Activated CD4-positive, alpha-beta memory T cell treated with anti-CD3 and anti-CD28 coated beads, Interleukin-2, amount 10 ng/mL, durations not matched to agents 7 days and 5 days (primary cell): Measurements from ENCODE around the gene NYAP2. TPM values are rescaled to one million over a fixed set of nuclear protein-coding genes. Genes with fewer than 3 reads are reported as not detected.

Experiments
- CTCF ChIA-PET: fragments of 350-600 bp; sonication (Branson Sonifier 250); formaldehyde crosslinking; loops from one replicate; lab custom pipeline; 2021; ENCODE audit warnings: antibody characterized with exemption, inconsistent platforms; lab: Charles Lee
- POLR2A ChIA-PET: fragments of 350-600 bp; sonication (Branson Sonifier 250); formaldehyde crosslinking; loops from one replicate; lab custom pipeline; 2021; ENCODE audit warnings: antibody characterized with exemption; lab: Charles Lee
- DNase-seq: peaks from one replicate; pipeline ENCODE4 v3.0.0-alpha.2; 2020
- H3K27ac Mint-ChIP-seq: one replicate; pipeline ENCODE4 v1.8.0; 2021; ENCODE audit warnings: mild to moderate bottlenecking, mixed read lengths
- H3K27me3 Mint-ChIP-seq: one replicate; pipeline ENCODE4 v1.8.0; 2021; ENCODE audit warnings: mixed read lengths
- H3K36me3 Mint-ChIP-seq: one replicate; pipeline ENCODE4 v1.8.0; 2021; ENCODE audit warnings: low read depth, mixed read lengths
- H3K4me1 Mint-ChIP-seq: one replicate; pipeline ENCODE4 v1.8.0; 2021; ENCODE audit warnings: mixed read lengths
- H3K4me3 Mint-ChIP-seq: one replicate; pipeline ENCODE4 v1.8.0; 2021; ENCODE audit warnings: mild to moderate bottlenecking, mixed read lengths
- H3K9me3 Mint-ChIP-seq: one replicate; pipeline ENCODE4 v1.8.0; 2021; ENCODE audit warnings: mixed read lengths
- total RNA-seq, 2 experiments: library from RNA; stranded (reverse); gene quantifications; one replicate each; pipeline ENCODE4 v1.2.3, GENCODE V29; 2021

NYAP2 gene
- total RNA-seq, 2 experiments from 2014 or later, result not detected

- no peak overlapping the region for H3K4me3 Mint-ChIP-seq
- POLR2A ChIA-PET, result no interaction called here
- no peak for DNase-seq
- no peak overlapping the region for H3K27ac Mint-ChIP-seq
- peaks cover 3% of the 10 kb centered on the region for H3K27me3 Mint-ChIP-seq
- H3K4me1 Mint-ChIP-seq, result no peaks in the 10 kb centered on the region
- CTCF ChIA-PET, result no interaction called here
- no peaks in the 10 kb centered on the region for H3K9me3 Mint-ChIP-seq
- H3K36me3 Mint-ChIP-seq, result no peaks in the 10 kb centered on the region
These were observed 103.5 kb downstream of the NYAP2 start for GRCh38 chr2:225502971-225503370.

DNA sequence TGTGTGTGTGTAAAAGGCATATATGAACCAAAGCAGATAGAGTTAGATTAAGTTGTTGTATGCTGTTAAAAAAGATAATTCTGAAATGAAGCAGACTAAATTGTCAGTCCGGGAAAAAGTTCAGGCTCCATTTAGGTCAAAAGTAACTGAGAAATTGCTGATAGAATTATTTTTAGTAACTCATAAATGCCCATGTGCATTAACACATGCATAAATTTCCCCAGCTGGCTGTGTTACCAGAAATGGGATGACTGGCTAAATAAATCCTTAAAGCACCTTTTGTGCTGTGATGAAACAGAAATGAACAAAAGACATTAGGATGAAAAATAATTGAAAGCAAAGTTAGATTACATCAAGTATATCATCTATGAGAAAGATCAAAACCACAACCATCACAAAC is 111.3 kb downstream of the NYAP2 start:
- CTCF ChIA-PET, result no interaction called here

DNA sequence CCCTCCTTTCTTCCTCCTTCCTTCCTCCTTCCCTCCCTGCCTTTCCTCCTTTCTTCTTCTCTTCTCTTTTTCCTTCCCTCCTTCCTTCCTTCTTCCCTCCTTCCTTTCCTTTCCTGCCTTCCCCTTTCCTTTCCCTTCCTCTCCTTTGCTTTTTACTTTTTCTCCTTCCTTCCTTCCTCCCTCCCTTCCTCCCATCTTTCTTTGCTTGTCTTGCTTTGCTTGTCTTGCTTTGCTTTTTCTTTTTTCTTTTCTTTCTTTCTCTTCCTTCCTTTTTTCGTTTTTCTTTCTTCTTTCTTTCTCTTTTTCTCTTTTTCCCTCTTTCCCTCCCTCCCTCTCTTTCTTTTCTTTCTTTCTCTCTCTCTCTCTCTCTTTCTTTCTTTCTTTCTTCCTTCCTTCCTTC is 113.0 kb downstream of the NYAP2 start:
- H3K4me3 Mint-ChIP-seq, result no peak overlapping the region
- POLR2A ChIA-PET, result no interaction called here

More for the DNA sequence above, 111.3 kb downstream of the NYAP2 start:
- Mint-ChIP-seq H3K4me3 (no peak overlapping the region), H3K9me3 (no peaks in the 10 kb centered on the region), H3K36me3 (no peaks in the 10 kb centered on the region), H3K27me3 (no peaks in the 10 kb centered on the region), H3K27ac (no peak overlapping the region), H3K4me1 (no peaks in the 10 kb centered on the region)
- POLR2A ChIA-PET, result no interaction called here
- no peak for DNase-seq

DNA sequence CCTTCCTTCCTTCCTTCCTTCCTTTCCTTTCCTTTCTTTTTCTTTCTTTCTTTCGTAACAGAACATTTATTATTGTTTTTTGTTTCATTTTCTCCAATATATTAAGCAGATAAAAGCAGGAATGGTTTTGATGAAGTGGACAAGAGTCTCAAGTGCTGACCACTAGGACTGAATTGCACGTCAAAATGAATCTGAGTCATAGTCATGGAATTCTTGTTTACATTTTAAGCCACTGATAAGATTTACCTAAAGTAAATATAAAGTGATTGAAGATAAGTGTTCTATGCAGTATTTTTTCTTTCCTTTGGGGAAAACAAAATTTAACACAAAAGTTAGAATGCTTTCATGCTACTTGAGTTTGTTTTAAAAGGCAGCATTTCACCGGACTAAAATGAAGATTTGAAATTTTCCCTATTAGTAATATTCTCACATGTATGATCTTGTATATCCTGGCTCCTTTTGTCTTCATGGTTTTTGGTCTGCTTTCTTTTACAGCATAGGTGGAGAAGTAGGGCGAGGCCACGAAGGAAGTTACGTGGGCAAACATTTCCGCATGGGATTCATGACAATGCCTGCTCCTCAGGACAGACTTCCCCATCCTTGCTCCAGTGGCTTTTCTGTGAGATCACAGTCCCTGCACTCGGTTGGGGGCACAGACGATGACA is 113.5 kb downstream of the NYAP2 start:
- ChIA-PET POLR2A (no interaction called here), CTCF (no interaction called here)
- no peak overlapping the region for H3K27ac Mint-ChIP-seq

More for the DNA sequence above, 113.0 kb downstream of the NYAP2 start:
- no peaks in the 10 kb centered on the region for H3K36me3 Mint-ChIP-seq
- no peaks in the 10 kb centered on the region for H3K4me1 Mint-ChIP-seq
- no peaks in the 10 kb centered on the region for H3K9me3 Mint-ChIP-seq
- H3K27me3 Mint-ChIP-seq, result no peaks in the 10 kb centered on the region
- DNase-seq, result no peak
- CTCF ChIA-PET, result no interaction called here
- no peak overlapping the region for H3K27ac Mint-ChIP-seq

DNA sequence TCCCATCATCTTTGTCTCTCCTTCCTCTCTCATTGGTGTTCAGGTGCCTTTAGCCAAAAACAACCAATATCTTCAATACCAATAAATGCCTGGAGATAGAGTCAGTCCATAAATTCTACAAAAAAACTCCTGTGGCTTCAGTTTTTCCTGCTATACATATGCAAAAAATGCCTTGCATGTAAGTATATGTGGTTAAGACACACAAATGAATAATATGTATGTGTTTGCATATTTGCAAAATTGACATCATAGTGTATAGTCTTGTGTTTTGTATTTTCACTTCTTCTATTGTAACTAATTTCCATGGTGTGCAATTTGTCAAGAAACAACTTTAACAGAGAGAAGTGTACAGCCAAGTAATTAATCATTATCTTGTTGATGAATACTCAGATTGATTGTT is 115.5 kb downstream of the NYAP2 start:
- ChIA-PET CTCF (no interaction called here), POLR2A (no interaction called here)
- Mint-ChIP-seq H3K4me3 (no peak overlapping the region), H3K4me1 (no peaks in the 10 kb centered on the region), H3K27ac (no peak overlapping the region), H3K9me3 (no peaks in the 10 kb centered on the region), H3K36me3 (no peaks in the 10 kb centered on the region), H3K27me3 (no peaks in the 10 kb centered on the region)
- DNase-seq, result no peak

More for the DNA sequence above, 113.5 kb downstream of the NYAP2 start:
- Mint-ChIP-seq H3K27me3 (no peaks in the 10 kb centered on the region), H3K36me3 (no peaks in the 10 kb centered on the region), H3K4me3 (no peak overlapping the region), H3K4me1 (no peaks in the 10 kb centered on the region), H3K9me3 (no peaks in the 10 kb centered on the region)
- DNase-seq, result no peak

- ChIA-PET POLR2A (no interaction called here), CTCF (no interaction called here)
- Mint-ChIP-seq H3K4me3 (no peak overlapping the region), H3K4me1 (no peaks in the 10 kb centered on the region), H3K36me3 (no peaks in the 10 kb centered on the region), H3K27me3 (no peaks in the 10 kb centered on the region), H3K27ac (no peak overlapping the region), H3K9me3 (no peaks in the 10 kb centered on the region)
- no peak for DNase-seq
These were observed 127.4 kb downstream of the NYAP2 start for GRCh38 chr2:225526760-225527390.

- ChIA-PET POLR2A (no interaction called here), CTCF (no interaction called here)
- Mint-ChIP-seq H3K4me1 (no peaks in the 10 kb centered on the region), H3K27me3 (no peaks in the 10 kb centered on the region), H3K27ac (no peak overlapping the region), H3K9me3 (no peaks in the 10 kb centered on the region), H3K4me3 (no peak overlapping the region), H3K36me3 (no peaks in the 10 kb centered on the region)
- no peak for DNase-seq
These were observed 132.0 kb downstream of the NYAP2 start for GRCh38 chr2:225531559-225531958.

DNA sequence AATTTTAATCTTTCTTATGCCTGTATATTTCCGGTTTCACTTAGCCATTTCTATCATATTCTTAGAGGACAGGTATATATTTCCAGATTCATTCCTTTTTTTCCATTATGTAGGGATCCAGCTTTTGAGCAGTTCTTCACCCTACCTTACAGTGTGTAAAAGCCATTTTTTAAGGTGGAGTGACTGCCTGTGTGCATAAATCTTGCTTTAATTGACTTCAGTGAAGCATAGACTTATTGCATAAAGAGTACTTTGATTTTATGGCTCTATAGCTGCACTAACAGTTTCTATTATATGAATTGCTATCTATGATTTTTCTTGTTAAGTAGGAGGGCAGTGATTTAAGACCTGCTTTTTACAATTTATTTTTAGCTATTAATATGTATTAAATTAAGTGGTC is 132.6 kb downstream of the NYAP2 start:
- no peak overlapping the region for H3K27ac Mint-ChIP-seq
- H3K27me3 Mint-ChIP-seq, result no peaks in the 10 kb centered on the region
- H3K4me1 Mint-ChIP-seq, result no peaks in the 10 kb centered on the region
- no peak for DNase-seq
- CTCF ChIA-PET, result no interaction called here
- H3K4me3 Mint-ChIP-seq, result no peak overlapping the region
- POLR2A ChIA-PET, result no interaction called here
- no peaks in the 10 kb centered on the region for H3K36me3 Mint-ChIP-seq
- H3K9me3 Mint-ChIP-seq, result no peaks in the 10 kb centered on the region

GRCh38 chr2:225534037-225534436 is 134.5 kb downstream of the NYAP2 start:
- H3K27ac Mint-ChIP-seq, result no peak overlapping the region
- H3K36me3 Mint-ChIP-seq, result no peaks in the 10 kb centered on the region
- CTCF ChIA-PET, result no interaction called here
- DNase-seq, result no peak
- no peaks in the 10 kb centered on the region for H3K27me3 Mint-ChIP-seq
- H3K4me1 Mint-ChIP-seq, result no peaks in the 10 kb centered on the region
- no peaks in the 10 kb centered on the region for H3K9me3 Mint-ChIP-seq
- POLR2A ChIA-PET, result no interaction called here
- no peak overlapping the region for H3K4me3 Mint-ChIP-seq

- DNase-seq, result no peak
- no peaks in the 10 kb centered on the region for H3K27me3 Mint-ChIP-seq
- no peaks in the 10 kb centered on the region for H3K9me3 Mint-ChIP-seq
- H3K27ac Mint-ChIP-seq, result no peak overlapping the region
- POLR2A ChIA-PET, result no interaction called here
- CTCF ChIA-PET, result no interaction called here
- no peaks in the 10 kb centered on the region for H3K36me3 Mint-ChIP-seq
- no peak overlapping the region for H3K4me3 Mint-ChIP-seq
- H3K4me1 Mint-ChIP-seq, result no peaks in the 10 kb centered on the region
These were observed 135.2 kb downstream of the NYAP2 start for GRCh38 chr2:225534697-225535096.

GRCh38 chr2:225536036-225536435 is 136.5 kb downstream of the NYAP2 start:
- CTCF ChIA-PET, result no interaction called here
- Mint-ChIP-seq H3K36me3 (no peaks in the 10 kb centered on the region), H3K27me3 (no peaks in the 10 kb centered on the region), H3K27ac (no peak overlapping the region), H3K4me1 (no peaks in the 10 kb centered on the region), H3K4me3 (no peak overlapping the region), H3K9me3 (no peaks in the 10 kb centered on the region)
- POLR2A ChIA-PET, result no interaction called here
- no peak for DNase-seq

DNA sequence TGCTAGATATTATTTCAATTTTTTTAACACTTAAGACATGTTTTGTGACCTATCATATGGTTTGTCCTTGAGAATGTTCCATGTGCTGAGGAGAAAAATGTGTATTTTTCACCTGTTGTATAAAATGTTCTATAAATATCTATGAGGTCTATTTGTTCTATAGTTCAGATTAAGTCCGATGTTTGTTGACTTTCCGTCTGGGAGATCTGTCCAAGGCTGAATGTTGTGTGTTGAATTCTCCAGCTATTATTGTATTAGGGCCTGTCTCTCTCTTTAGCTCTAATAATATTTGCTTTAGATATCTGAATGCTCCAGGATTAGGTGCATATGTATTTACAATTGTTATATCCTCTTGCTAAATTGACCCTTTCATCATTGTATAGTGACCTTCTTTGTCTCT is 144.1 kb downstream of the NYAP2 start:
- CTCF ChIA-PET, result no interaction called here
- Mint-ChIP-seq H3K9me3 (no peaks in the 10 kb centered on the region), H3K27ac (no peak overlapping the region), H3K4me1 (no peaks in the 10 kb centered on the region), H3K4me3 (no peak overlapping the region), H3K36me3 (no peaks in the 10 kb centered on the region), H3K27me3 (no peaks in the 10 kb centered on the region)
- DNase-seq, result no peak
- POLR2A ChIA-PET, result no interaction called here

DNA sequence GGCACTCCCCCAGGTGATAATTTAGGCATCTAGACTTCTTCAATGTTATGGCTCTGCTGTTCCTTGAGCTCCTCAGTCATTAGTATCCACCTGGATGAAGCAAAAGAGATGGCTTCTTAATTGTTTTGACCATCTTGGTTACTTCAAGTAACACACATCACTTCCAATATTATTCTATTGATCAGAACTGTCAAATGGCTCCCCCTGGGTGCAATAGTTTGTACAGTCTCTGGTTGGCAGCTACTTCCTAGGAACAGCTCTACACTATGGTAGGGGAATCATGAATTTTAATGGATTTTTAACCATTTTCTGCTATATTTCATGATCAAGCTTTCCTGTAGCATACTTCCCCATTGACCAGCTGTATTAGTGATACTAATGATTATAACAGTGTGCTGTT is 157.0 kb downstream of the NYAP2 start:
- CTCF ChIA-PET, result interaction anchor here (0.9 to 1.3 kb wide), 2 partner anchors 273 kb away, joined by 3 read pairs; no protein-coding TSS in a partner anchor
- H3K27me3 Mint-ChIP-seq, result peaks cover 10% of the 10 kb centered on the region

More for the DNA sequence above, 157.0 kb downstream of the NYAP2 start:
- Mint-ChIP-seq H3K4me1 (no peaks in the 10 kb centered on the region), H3K9me3 (no peaks in the 10 kb centered on the region), H3K36me3 (no peaks in the 10 kb centered on the region), H3K4me3 (no peak overlapping the region), H3K27ac (no peak overlapping the region)
- POLR2A ChIA-PET, result no interaction called here
- no peak for DNase-seq
